Fibroblast of skin of scalp (primary cell): Measurements from ENCODE around the gene DIP2B. TPM values are rescaled to one million over a fixed set of nuclear protein-coding genes. Genes with fewer than 3 reads are reported as not detected.
"Not testable (repeated sequence)": the region's sequence is repeated elsewhere in the genome, so short reads cannot be mapped to it uniquely, and the experiment has no call there.

Experiments
- DNase-seq: peaks from one replicate; pipeline ENCODE4 v3.0.0-alpha.2; 2013
- polyA plus RNA-seq, 2 experiments: library from polyadenylated mRNA; unstranded; fragments of 120-200 nt; gene quantifications; one replicate each; pipeline ENCODE4 v1.2.1, GENCODE V29; 2013; ENCODE audit not compliant: insufficient read length in 2 of 2

The DIP2B gene, protein sequence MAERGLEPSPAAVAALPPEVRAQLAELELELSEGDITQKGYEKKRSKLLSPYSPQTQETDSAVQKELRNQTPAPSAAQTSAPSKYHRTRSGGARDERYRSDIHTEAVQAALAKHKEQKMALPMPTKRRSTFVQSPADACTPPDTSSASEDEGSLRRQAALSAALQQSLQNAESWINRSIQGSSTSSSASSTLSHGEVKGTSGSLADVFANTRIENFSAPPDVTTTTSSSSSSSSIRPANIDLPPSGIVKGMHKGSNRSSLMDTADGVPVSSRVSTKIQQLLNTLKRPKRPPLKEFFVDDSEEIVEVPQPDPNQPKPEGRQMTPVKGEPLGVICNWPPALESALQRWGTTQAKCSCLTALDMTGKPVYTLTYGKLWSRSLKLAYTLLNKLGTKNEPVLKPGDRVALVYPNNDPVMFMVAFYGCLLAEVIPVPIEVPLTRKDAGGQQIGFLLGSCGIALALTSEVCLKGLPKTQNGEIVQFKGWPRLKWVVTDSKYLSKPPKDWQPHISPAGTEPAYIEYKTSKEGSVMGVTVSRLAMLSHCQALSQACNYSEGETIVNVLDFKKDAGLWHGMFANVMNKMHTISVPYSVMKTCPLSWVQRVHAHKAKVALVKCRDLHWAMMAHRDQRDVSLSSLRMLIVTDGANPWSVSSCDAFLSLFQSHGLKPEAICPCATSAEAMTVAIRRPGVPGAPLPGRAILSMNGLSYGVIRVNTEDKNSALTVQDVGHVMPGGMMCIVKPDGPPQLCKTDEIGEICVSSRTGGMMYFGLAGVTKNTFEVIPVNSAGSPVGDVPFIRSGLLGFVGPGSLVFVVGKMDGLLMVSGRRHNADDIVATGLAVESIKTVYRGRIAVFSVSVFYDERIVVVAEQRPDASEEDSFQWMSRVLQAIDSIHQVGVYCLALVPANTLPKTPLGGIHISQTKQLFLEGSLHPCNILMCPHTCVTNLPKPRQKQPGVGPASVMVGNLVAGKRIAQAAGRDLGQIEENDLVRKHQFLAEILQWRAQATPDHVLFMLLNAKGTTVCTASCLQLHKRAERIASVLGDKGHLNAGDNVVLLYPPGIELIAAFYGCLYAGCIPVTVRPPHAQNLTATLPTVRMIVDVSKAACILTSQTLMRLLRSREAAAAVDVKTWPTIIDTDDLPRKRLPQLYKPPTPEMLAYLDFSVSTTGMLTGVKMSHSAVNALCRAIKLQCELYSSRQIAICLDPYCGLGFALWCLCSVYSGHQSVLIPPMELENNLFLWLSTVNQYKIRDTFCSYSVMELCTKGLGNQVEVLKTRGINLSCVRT (N-terminal part only)
- 9.5 TPM for polyA plus RNA-seq (2013, experiment 1 of 2; ENCODE audit: insufficient read length)
- 10.8 TPM for polyA plus RNA-seq (2013, experiment 2 of 2; ENCODE audit: insufficient read length)

DNA sequence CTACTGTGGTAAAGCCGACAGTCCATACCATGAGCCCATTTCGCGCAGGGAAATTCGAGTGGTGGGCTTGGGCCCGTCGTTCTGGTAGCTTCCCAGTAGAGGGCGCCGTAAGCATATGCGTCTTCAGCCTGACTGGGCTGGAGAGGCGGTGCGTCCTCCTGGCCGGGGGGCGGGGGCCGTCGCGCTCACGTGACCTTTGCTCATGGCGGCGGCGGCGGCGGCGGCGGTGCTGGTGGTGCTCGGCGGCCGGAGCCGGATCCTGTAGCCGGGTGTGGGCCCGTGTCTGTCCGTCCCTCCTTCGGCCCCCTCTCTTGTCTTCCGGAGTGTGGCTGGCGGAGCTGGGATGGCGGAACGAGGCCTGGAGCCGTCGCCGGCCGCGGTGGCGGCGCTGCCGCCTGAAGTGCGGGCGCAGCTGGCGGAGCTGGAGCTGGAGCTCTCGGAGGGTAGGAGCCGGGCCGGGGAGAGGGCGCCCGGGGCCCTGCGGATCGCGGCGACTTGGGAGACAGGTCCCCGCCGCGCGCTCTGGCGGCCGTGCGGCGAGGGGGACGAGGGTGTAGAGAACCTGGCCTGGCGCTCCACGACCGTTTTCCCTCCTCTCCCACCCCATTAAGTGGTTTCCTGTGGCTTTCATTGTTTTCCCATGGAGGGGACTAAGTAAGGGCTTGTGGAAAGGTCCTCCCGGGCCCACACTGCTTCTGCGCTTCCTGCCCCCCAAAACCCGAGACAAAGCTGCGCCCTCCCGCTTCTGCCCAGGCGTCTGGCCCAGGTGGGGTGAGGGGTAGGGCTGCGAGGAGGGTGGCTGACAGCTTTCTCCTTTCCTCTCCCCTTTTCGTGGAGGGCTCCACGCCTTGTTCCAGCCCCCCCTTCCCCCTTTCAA is at the start of gene DIP2B:
TSS of gene DIP2B (plus strand) at position 188 of the 877 bp plus-strand sequence. CDS start at position 344, 156 bp downstream.
- DNase-seq, result peak; percentile 92

DNA sequence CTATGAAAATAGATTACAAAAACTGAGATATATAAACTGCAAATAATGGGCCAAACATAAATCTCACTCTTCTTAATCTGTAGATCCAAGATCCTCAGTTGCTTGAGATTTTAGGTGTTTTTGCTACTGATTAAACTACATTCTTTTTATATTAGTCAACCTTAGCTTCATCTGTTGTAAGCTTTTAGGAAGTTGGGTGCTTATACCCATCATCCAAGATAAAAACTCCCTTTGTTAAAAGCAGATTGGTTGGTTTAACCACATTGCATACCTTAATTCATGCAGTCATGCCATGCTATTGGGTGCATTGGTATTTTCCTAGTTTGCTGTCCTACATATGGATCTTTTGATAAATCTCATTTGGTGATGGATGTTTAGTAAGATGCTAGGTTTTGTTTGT is 46.2 kb upstream of the DIP2B start:
- peak; percentile 31 for DNase-seq

DNA sequence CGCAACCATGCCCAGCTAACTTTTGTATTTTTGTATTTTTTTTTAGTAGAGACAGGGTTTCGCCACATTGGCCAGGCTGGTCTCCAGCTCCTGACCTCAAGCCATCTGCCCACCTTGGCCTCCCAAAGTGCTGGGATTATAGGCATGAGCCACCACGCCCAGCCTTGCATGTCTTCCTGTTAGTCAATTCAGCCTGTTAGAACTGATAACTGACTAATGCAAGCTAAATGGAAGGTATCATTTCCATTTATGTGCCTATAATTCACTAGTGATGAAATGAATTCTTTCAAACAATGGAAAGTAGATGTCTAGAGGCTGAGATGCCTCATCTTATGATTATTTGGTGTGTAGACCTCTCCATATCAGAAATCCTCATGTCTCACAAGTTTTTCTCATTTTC is 37.3 kb upstream of the DIP2B start:
- DNase-seq, result no peak

DNA sequence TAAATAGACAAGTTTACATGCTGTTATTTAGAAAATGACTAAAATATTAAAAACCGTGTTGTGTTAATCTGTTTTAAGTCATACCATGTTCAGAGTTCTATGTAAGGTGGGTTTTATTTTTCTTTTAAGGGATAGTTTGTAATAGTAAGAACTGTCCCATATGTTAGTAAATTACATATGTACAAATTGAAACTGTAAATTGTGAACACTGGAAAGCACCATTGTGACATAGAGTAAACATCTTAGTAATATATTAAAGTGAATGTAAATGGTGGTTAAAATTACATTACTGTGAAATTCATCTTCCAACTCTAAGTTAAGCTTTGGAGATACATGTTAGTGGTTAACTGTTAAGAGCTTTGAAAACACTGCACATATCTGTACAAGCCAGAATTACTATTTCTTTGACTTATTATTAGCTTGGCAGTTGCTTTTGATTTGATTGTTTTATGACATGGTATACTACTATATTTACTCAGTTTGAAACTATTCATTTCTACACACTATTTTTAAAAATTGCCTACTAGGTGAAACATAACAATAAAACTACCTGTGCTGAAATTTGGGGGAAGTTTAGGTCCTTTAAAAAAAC is 27.4 kb upstream of the DIP2B start:
- DNase-seq, result no peak

DNA sequence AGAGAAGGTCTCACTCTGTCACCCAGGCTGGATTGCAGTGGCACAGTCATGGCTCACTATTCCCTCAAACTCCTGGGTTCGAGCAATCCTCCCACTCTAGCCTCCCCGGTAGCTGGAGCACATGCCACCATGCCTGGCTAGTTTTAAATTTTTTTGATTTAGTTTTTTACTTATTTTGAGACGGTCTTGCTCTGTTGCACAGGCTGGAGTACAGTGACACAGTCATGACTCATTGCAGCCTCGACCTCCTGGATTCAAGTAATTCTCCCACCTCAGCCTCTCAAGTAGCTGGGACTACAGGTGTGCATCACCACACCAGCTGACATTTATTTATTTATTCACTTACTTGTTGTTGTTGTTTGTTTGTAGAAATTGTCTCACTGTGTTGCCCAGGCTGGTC is 22.2 kb upstream of the DIP2B start:
- DNase-seq, result no peak

DNA sequence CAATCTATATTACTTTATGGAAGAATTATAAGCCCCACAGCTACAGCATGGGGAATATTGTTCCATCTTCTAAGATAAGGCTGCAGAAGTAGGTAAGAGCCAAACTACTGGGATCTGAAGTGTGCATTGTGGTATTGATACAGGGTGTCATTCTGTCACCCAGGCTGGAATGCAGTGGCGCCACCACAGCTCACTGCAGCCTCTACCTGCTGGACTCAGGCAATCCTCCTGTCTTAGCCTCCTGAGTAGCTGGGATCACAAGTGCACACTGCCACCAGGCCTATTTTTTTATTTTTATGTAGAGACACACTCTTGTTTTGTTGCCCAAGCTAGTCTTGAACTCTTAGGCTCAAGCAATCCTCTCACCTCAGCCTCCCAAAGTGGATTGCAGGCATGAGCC is 21.3 kb upstream of the DIP2B start:
- DNase-seq, result no peak

DNA sequence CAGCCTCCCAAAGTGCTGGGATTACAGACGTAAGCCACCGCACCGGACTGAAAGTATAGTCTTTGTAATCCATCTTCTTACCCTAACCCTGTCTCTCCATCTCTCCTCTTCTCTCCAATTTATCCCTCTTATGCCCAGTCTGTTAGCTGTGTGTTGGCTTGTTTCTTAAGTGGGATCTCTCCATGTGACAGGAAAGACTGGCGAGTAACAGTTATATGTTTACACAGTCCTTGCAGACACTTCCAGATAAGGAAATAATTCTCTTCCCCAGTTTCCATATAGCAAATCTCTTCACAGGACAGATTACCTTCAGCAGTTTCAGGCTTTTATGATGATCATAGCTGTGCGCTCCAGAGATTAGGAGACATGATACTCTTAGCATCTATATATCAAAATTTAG is 16.0 kb upstream of the DIP2B start:
- no peak for DNase-seq

DNA sequence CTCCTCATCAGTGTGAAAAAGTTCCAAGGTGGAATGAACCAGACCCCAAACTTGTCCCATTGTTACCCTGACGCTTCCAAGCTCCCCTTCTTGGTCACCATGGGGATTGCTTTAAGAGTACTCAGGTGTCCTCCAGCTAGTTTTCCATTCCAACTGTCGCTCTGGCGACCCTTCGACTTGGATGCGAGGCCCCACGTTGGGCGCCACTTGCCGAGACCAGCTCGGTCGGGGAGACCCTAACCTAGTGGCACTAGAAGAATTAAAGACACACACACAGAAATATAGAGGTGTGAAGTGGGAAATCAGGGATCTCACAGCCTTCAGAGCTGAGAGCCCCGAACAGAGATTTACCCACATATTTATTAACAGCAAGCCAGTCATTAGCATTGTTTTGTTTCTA is 6.7 kb upstream of the DIP2B start:
- DNase-seq, result not testable (repeated sequence)

DNA sequence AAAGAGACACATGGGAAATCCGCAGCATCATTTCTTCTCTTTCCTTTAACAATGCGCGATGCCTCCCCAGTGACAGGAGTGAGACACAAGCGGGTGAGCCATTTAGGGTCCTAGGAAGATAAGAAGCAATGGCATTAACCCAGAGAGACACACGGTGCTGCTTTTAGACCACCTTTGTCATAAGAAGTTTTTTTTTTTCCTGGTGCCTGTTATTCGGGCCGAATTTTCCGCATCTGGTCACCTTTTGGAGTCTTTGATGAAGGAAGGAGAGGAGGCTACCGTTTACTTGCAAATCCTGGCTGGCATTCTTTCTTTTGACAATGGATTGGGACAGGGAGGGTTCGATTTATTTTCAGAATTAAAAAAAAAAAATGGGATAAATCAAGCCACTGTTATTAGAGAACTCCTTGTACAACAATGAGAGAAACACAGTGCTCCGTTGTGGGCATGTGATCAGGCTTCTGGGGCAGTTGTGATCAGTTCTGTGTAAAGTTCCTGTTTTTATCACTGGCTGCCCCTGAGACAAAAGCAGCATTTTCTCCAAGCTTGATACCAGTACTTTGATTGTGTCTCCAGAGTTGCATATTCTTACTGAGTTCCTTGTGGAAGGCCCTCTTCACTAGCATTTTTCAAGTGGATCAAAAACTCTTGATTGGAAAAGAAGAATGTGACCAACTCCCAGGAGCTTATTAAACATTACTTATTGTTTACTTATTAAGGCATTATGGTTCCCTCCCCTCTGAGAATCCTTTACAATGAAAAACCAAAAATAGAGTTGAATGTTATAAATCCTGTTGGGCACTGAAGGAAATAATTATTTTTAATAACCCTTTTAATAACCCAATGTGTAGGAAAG is 1.1 kb downstream of the DIP2B start:
- DNase-seq, result peak; percentile 26

DNA sequence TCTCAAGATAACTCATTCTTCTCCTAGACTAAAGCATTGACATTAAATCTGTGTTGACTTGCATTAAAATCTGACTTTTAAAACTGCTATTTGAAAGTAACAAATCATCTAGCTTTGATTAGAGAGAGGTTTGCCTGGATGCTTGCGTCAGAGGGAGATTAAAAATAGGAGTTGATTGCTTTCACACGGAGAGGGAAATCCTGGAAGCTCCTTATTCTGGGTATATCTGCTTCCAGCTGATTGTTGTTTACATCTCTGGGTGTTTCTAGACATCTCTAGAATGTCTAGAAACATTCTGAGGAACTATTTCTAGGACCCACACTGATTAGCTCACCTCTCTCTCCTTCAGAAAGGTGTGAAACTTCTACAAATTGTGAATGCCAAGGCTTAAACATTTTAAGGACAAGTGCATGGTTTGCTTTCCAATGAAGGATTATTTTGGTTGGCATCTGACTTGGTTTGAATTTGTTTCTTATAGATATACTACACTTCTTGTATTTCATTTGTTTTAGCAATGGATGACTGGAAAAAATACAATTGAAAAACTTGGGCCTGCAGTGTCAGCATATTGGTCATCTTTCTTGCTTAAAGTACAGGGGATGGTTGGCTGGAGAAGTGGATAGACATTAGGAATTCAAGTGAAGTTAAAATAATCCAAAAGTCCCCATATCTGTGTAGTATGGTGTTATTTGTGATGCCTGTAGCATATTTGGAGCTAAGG is 2.1 kb downstream of the DIP2B start:
- no peak for DNase-seq

DNA sequence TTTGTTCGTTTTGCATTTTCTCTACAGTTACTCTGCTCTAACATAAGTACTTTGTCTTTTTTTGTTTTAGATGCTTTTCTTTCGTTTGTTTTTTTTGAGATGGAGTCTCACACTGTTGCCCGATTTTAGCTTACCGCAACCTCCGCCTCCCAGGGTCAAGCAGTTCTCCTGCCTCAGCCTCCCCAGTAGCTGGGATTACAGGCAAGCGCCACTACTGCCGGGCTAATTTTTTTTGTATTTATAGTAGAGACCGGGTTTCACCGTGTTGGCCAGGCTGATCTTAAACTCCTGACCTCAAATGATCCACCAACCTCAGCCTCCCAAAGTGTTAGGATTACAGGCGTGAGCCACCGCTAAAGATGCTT is 2.7 kb downstream of the DIP2B start:
- DNase-seq, result no peak

DNA sequence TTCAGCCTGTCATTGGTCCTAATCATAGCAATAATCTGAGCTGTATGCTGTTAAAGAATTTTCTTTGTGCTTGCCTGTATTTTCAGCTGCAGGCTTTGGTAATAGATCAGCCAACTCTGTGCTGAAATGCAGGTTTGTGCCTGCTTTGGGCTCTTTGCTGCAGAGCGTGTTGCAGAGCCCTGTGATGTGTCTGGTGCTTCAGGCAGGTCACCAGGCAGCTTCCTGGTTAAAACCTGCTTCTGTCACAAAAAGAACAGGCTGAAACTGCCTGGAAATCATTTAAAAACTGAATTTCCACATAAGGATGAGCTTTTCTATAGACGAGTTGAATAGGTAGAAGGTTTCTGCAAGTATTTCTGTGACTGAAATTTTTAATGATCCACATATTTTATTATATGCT is 3.1 kb downstream of the DIP2B start:
- DNase-seq, result no peak

DNA sequence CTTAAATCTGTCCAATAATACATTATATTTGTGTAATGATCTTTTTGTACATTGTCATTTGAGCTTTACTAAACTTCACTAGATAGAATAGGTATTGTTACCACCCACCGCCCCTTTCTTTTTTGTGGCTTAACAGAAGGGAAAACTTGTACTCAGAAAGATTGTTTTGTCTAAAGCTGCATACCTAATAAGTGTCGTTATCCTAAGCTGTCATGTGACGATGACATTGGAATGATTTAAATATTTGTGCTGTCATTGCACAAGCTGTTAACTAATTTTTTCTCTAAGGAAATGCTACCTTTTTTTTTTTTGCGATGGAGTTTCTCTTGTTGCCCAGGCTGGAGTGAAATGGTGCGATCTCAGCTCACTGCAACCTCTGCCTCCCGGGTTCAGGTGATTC is 3.6 kb downstream of the DIP2B start:
- no peak for DNase-seq

DNA sequence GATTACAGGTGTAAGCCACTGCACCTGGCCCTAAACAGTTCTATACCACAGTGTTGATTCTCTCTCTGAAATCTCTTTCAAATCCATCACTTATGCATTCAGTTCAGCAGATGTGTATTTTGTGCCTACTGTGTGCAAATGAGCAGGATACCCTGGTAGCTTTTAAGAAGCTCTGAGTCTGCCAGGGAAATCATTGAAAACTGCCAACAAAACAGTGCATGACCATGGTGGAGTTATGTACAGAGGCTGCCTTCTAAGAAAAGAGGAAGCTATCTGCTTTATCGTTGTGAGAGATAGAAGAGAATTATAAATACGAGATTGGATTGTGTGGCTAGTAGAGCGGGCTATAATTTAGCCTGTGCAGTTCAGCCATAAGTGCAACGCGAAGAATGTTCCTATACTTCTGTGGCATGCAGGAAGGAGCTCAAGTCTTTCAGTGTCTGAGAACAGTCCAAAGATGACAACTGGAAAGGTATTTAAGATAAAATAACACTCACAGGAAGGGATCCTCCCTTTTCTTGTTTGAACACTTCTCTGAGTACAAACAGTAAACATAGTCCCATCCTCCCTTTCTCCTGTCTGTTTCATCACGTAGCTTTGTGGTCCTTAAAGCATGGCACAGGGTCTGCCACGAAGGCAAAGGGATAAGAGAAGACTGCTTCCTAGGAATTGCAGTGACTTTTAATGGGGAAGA is 4.3 kb downstream of the DIP2B start:
- no peak for DNase-seq

DNA sequence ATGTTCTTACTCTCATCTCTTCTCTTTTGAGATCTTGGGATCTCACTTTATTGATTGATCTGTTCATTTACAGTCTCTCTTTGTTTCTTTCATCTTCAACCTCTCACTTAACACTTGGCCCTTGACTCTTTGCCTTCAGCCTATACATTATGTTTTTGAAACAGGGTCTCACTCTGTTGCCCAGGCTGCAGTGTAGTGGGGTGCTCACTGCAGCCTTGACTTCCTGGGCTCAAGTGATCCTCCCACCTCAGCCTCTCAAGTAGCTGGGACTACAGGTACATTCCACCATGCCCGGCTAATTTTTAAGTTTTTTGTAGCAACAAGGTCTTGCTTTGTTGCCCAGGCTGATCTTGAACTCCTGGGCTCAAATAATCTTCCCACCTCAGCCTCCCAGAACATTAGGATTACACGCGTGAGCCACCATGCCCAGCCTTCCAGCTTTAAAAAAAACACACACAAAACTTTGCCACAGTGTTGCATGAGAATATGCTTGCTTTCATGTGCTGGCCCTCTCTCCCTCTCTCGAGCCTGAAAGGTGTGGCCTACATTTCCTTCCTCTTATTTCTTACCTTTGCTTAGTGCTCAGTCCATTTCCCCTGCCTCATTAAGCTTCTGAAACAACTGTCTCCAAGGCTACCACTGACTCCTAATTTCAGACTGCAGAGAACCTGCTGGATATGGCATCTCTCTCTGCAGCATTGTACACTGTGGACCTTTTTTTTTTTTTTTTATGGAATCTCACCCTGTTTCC is 9.9 kb downstream of the DIP2B start:
- no peak for DNase-seq

DNA sequence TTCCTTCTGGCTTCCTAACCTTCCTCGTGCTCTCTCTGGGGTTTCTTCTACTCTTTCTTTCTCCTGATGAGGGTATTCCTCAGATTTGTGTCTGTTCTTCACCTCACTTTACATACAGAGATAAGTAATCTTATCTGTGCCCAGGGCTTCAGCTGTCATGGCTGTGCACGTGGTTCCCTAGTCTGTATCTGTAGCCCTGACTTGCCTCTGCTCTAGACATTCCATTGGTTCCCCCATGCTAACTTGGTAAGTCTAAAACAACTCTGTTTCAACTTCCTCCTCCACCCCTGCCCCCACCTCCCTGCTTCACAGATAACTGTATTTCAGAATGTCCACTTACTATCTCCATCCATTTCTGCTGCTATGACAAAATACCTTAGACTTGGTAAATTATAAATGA is 10.8 kb downstream of the DIP2B start:
- no peak for DNase-seq

DNA sequence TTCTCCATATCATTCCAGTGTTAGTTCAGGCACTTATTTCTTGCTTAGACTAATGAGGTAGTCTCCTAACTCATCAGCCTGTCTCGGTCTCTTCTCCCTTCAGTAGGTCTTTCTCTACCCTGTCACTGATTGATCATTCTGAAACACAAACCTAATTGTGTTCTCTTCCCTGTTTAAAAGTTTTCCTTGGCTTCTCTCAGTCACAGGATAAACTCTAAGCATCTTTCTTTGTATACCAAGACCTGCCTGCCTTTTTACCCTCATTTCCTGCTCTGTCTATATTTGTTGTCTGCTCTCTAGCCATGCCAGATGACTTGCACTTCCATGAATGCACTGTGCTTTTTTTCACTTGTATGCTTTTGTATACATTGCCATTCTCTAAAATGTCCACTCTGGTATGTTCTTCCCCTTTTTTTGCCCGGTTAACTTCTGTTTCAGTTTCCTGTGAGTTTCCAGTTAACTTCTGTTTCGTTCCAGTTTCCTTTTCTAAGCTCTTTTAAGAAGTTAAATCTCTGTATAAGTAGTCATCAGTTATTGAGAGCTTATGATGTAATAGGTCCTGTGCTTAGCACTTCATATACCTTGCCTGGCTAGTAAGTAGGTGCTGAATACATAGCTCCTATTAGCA is 12.8 kb downstream of the DIP2B start:
- DNase-seq, result no peak

DNA sequence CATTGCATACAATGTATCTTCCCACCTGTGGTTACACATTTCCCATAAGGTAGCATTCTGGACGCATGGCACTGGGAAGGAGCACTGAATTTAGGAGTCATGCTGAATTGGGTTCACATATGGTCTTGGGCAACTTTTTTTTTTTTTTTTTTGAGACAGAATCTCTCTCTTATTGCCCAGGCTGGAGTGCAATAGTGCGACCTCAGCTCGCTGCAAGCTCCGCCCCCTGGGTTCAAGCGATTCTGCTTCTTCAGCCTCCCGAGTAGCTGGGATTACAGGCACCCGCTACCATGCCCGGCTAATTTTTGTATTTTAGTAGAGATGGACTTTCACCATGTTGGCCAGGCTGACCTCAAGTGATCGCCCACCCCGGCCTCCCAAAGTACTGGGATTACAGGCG is 13.3 kb downstream of the DIP2B start:
- DNase-seq, result no peak
